GM13976 (cell line): ENCODE data around the gene SRPK3.

ENCODE experiments used
- DNase-seq: peaks from one replicate; pipeline ENCODE4 v3.0.0; 2012; ENCODE audit warnings: low spot score
- in situ Hi-C: fragments of 300-500 bp; cut with MboI; formaldehyde crosslinking; loops from one replicate; pipeline ENCODE4 v1.12.0; 2022; ENCODE audit warnings: low sequenced_read_pairs, mixed read lengths, inconsistent platforms; ENCODE audit not compliant: unreplicated experiment
- TF ChIP-seq, protein P1 (sequence below): IDR thresholded peaks from 2 replicates; pipeline ENCODE4 v1.5.1; 2012; ENCODE audit warnings: borderline replicate concordance, mild to moderate bottlenecking; ENCODE audit not compliant: insufficient read depth; ENCODE audit errors: extremely low read depth, missing control alignments, control extremely low read depth

The SRPK3 gene

DNA sequence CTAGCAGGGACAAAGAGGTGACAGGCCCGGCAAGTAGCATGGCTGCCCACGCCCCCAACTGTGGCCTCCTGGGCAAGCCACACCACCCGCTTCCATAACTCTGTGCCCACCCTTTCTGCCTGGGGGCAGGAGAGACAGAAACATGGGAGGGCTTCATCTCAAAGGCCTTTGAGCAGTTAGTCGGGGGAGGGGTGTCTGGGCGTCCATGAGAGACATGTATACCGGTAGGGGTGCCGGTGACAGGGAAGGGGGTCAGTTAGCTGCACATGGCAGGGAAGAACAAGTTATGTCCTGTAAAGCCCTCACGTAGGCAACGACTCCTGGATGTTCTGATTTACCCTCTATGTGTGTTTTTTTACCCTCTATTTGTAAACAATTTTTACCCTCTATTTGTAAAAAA is 40.2 kb downstream of the SRPK3 start:
- no peak for DNase-seq
- TF ChIP-seq, protein P1, sequence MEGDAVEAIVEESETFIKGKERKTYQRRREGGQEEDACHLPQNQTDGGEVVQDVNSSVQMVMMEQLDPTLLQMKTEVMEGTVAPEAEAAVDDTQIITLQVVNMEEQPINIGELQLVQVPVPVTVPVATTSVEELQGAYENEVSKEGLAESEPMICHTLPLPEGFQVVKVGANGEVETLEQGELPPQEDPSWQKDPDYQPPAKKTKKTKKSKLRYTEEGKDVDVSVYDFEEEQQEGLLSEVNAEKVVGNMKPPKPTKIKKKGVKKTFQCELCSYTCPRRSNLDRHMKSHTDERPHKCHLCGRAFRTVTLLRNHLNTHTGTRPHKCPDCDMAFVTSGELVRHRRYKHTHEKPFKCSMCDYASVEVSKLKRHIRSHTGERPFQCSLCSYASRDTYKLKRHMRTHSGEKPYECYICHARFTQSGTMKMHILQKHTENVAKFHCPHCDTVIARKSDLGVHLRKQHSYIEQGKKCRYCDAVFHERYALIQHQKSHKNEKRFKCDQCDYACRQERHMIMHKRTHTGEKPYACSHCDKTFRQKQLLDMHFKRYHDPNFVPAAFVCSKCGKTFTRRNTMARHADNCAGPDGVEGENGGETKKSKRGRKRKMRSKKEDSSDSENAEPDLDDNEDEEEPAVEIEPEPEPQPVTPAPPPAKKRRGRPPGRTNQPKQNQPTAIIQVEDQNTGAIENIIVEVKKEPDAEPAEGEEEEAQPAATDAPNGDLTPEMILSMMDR, result no peak
- in situ Hi-C loops, result no loop called here

DNA sequence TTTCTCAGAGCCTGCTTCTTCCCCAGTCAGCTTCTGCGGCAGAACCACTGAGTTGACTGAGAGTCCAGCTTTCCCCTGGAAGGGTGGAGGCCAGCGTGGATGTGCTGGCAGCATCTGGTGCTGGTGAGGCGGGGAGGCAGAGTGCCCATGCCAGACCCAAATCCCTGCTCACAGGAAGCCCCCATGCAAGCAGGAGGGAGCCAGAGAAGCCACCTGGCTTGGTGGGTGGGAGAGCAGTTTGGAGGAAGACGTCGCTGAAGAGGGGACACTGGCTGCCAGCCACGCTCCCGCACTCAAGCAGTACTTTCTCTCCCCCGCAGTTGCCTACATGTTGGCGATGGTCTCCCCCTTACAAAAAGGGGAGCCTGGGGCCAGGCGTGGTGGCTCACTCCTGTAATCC is 43.5 kb downstream of the SRPK3 start:
- peak; percentile 7 for DNase-seq
- TF ChIP-seq, protein P1, result no peak
- in situ Hi-C loops, result no loop called here

DNA sequence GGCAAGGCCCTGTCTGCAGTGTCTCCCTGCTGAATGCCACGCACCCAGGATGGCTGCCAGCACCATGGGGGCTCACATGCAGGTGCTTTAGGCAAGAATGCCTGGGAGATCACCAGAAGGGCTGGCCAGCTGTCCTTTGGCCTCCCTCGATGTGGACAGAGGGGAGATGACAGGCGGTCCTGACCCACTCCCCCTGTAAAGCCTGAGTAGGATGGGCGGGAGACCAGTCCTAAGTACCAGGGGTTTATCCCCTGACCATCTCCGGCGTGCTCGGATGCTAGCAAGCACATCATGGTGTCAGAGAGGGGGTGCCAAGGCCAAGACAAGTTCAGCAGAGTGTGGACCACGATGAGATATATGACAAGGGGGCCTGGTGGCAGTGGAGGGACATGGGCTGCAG is 44.2 kb downstream of the SRPK3 start:
- DNase-seq, result peak; percentile 5
- TF ChIP-seq, protein P1, result no peak
- in situ Hi-C loops, result no loop called here

DNA sequence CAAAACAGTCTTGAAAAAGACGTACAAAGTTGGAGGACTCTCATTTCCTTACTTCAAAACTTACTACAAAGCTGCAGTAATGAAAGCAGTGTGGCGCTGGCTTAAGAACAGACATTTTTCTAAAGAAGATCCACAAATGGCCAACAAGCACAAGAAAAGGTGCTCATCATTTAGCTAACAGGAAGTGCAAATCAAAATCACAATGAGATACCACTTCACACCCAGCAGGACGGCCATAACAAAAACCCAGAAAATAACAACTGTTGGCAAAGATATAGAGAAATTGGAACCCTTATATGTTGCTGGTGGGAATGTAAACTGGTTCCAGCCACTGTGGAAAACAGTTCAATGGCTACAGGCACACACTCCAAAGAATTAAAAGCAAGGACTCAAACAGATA is 46.2 kb downstream of the SRPK3 start:
- TF ChIP-seq, protein P1, result no peak
- DNase-seq, result no peak
- in situ Hi-C loops, result no loop called here

DNA sequence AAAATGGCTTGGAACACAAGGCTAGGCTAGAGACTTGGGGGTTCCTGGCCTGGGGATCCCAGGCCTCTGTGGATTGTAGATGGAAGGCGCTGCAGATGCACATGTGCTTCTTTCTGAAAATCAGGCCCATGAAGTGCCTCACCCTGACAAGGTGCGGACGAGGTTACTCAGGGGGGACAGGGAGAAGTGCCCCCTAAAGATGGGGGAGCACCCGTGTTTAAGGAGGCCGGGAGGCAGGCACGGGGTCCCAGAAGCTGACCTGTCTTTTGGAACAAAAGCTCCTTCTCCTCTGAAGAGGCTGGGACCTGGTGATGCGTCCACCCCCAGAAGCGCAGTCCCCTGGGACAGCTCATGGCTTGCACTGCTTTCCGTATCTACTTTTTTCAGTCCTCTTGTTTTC is 47.1 kb downstream of the SRPK3 start:
- in situ Hi-C loops, result no loop called here
- TF ChIP-seq, protein P1, result no peak
- DNase-seq, result peak; percentile 4

DNA sequence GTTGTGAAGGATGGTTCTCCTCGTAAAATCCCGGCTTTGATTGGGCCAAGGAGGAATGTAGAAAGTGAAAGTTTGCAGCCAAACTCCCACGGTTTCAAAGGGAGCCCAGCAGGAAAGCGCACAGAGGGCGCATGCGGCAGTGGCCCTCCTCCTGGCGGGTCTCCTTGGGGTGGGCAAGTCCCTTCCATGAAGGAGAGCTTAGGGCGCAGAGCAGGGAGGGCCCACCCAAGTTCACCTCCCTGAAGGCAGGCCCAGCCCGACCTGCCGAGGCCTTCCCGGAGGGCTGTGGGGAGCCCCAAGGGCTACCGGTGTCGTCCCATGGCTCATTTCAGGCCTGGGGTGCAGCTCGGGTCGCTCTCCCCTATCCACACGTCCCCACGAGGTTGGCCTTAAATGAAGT is 47.5 kb downstream of the SRPK3 start:
- DNase-seq, result peak; percentile 18
- in situ Hi-C loops, result no loop called here
- TF ChIP-seq, protein P1, result no peak

DNA sequence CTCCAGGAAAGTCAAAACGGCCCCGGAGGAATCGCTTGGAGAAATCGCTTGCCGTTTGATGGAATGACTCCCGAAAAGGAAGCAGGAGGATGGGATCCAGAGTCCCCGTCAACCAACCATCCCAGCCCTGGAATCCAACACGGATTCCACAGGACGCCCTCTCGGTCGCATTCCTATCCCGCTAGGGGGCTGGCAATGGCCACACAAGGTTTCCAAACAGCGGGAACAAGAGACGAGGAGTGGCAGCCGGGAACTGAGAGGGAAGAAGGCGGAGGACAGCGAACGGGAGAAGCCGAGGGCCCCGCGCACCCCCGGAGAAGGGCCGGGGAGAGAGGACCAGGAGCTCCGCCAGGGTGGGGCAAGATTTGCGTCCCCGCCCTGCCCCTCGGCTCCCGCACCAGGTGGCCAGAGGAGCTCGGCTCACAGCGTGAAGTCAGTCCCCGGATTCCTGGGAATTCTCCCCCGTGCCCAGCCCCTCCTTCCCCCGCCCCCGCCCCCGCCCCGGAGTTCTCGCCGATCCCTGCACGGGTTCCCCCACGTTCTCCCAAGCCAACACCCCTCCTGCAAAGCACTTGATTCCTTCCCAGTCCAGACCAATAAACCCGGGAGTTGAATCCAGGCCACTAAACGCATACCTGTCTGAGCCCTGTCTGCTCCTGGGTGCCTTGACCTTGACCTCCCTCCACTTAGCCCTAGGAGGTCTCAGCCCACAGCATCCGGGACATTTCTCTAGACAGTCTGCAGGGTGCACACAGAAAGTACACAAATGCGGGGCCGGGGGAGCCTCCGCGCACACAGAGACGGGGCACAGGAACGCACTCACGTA is 48.1 kb downstream of the SRPK3 start:
- TF ChIP-seq, protein P1, result no peak
- in situ Hi-C loops, result no loop called here
- peak; percentile 28 for DNase-seq
